ENCODE data around the gene KCNAB1. TPM values are rescaled to one million over a fixed set of nuclear protein-coding genes. Genes with fewer than 3 reads are reported as not detected.

Gene KCNAB1
- total RNA-seq, 1 experiment from 2014 or later, result not detected

DNA sequence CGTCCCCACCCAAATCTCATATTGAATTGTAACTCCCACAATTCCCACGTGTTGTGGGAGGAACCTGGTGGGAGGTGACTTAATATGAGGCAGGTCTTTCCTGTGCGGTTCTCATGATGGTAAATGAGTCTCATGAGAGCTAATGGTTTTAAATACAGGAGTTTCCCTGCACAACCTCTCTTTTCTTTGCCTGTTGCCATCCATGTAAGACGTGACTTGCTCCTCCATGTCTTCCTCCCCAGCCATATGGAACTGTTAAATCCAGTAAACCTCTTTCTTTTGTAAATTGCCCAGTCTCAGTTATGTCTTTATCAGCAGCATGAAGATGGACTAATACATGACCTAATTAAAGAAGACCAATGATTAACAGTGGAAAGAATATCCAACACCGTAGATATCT, 377.9 kb downstream of the KCNAB1 start:
- ChIA-PET CTCF (no interaction called here), RAD21 (ENCODE audit: low non-redundant PET in 1 of 2, low total read pairs in 2 of 2, uncharacterized antibody in 2 of 2, unreplicated experiment in 2 of 2) (no interaction called here), POLR2A (no interaction called here)
- Histone ChIP-seq H3K9me3 (ENCODE audit: control insufficient read depth in 1 of 2, insufficient read depth in 1 of 2, low read depth in 1 of 2, low read length in 2 of 2) (no peaks in the 10 kb centered on the region), H3K9ac (ENCODE audit: low read length) (no peak overlapping the region), H3K4me3 (replicated peaks in 1 of 2; ENCODE audit: low read depth in 1 of 2, low read length in 2 of 2) (no peak overlapping the region), H3K79me2 (ENCODE audit: insufficient read depth, low read length) (no peaks in the 10 kb centered on the region), H3K4me2 (ENCODE audit: low read length) (no peak overlapping the region), H2AFZ (ENCODE audit: low read depth, low read length, poor library complexity, severe bottlenecking) (no peak overlapping the region), H3K4me1 (ENCODE audit: control insufficient read depth in 1 of 2, insufficient read depth in 2 of 2, low read length in 2 of 2) (no peaks in the 10 kb centered on the region), H4K20me1 (ENCODE audit: insufficient read depth) (no peaks in the 10 kb centered on the region), H3K27ac (ENCODE audit: low read depth, low read length) (no peak overlapping the region), H3K27me3 (ENCODE audit: insufficient read depth, low read length) (no peaks in the 10 kb centered on the region), H3K9me2 (ENCODE audit: insufficient read depth) (no peaks in the 10 kb centered on the region), H3K36me3 (ENCODE audit: control insufficient read depth in 1 of 2, insufficient read depth in 2 of 2, low read length in 2 of 2) (no peaks in the 10 kb centered on the region)
- BruUV-seq (replicated peaks), result no TSS peak
- no peak for ATAC-seq
- no peak for DNase-seq (ENCODE audit: low read depth, low spot score)
- TF ChIP-seq JUND (IDR thresholded peaks at IDR 0.05), result no peak
- no peak for TF ChIP-seq ZNF274 (IDR thresholded peaks at IDR 0.05; ENCODE audit: low read depth, low read length)
- intact Hi-C loops (cut with micrococcal nuclease), result no loop called here

DNA sequence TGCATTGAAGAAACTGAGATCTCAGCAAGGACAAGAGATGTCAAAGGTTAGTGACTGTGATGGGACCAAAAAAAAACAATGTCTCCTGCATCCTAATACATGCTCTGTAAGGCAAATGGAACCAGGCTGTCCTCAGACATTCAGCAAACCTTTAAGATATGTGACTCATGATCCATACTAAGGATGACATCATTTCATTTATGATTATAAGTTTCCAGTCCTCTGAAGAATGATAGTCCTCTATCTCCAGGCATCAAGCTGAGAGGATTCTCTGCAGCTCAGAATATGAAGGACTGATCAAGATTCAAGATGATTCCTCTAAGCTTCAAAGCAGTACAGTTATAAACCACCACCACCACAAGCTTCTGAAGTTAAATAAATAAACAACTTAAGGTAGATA, 386.9 kb downstream of the KCNAB1 start:
- BruUV-seq (replicated peaks), result no TSS peak
- Histone ChIP-seq H3K27me3 (ENCODE audit: insufficient read depth, low read length) (no peaks in the 10 kb centered on the region), H3K9ac (ENCODE audit: low read length) (no peak overlapping the region), H3K79me2 (ENCODE audit: insufficient read depth, low read length) (no peaks in the 10 kb centered on the region), H2AFZ (ENCODE audit: low read depth, low read length, poor library complexity, severe bottlenecking) (no peak overlapping the region), H3K9me3 (ENCODE audit: control insufficient read depth in 1 of 2, insufficient read depth in 1 of 2, low read depth in 1 of 2, low read length in 2 of 2) (no peaks in the 10 kb centered on the region), H3K36me3 (ENCODE audit: control insufficient read depth in 1 of 2, insufficient read depth in 2 of 2, low read length in 2 of 2) (no peaks in the 10 kb centered on the region), H3K27ac (ENCODE audit: low read depth, low read length) (no peak overlapping the region), H3K4me3 (replicated peaks in 1 of 2; ENCODE audit: low read depth in 1 of 2, low read length in 2 of 2) (no peak overlapping the region), H3K4me1 (ENCODE audit: control insufficient read depth in 1 of 2, insufficient read depth in 2 of 2, low read length in 2 of 2) (no peaks in the 10 kb centered on the region), H4K20me1 (ENCODE audit: insufficient read depth) (no peaks in the 10 kb centered on the region), H3K9me2 (ENCODE audit: insufficient read depth) (no peaks in the 10 kb centered on the region), H3K4me2 (ENCODE audit: low read length) (no peak overlapping the region)
- RAD21 ChIA-PET (ENCODE audit: low non-redundant PET in 1 of 2, low total read pairs in 2 of 2, uncharacterized antibody in 2 of 2, unreplicated experiment in 2 of 2), result no interaction called here
- DNase-seq (ENCODE audit: low read depth, low spot score), result no peak
- intact Hi-C loops (cut with micrococcal nuclease), result no loop called here
- ATAC-seq, result no peak
- POLR2A ChIA-PET, result no interaction called here
- no peak for TF ChIP-seq EGR1 (IDR thresholded peaks at IDR 0.05; ENCODE audit: low read depth)
- 0 out of 2 replicates have a peak, but pooled peaks have one; percentile 15 for TF ChIP-seq FOSL1 (IDR thresholded peaks at IDR 0.05; ENCODE audit: low read depth)
- no peak for TF ChIP-seq CEBPB (IDR thresholded peaks at IDR 0.05; ENCODE audit: low read depth)
- TF ChIP-seq SIN3A (IDR thresholded peaks at IDR 0.05; ENCODE audit: low read depth), result no peak
- TF ChIP-seq RAD21 (IDR thresholded peaks at IDR 0.05; ENCODE audit: low read depth), result no peak
- CTCF ChIA-PET, result interaction anchor here (3.4 to 3.7 kb wide), 2 partner anchors 57 to 356 kb away, joined by 17 to 62 read pairs; no protein-coding TSS in a partner anchor

All from HCT116 (cell line).